ENCODE measurements around the gene SLC6A19. TPM values are rescaled to one million over a fixed set of nuclear protein-coding genes. Genes with fewer than 3 reads are reported as not detected.

SLC6A19 gene
- polyA plus RNA-seq, 1 experiment, result not detected

DNA sequence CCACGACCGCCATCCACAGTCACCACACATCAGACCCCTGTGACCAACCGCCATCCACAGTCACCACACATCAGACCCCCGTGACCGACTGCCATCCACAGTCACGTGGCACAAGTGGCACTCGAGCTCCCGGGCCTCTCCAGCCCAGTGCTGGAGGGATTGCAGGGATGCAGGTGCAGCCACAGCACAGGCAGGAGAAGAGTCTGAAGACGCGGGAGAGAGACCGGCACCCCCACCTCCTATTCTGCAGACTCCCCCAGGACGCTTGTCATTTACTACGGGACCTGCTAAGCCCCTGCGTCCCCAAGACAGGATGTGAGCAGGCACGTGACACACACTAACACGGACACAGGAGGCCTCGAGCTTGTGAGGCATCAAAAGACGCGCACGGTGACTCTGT is 72.3 kb downstream of the SLC6A19 start:
- Histone ChIP-seq H3K27me3 (ENCODE audit: control insufficient read depth, insufficient read depth, low read length) (no peaks in the 10 kb centered on the region), H3K36me3 (ENCODE audit: control insufficient read depth, insufficient read depth, low read length) (no peaks in the 10 kb centered on the region), H3K4me3 (ENCODE audit: low read depth, low read length) (no peak overlapping the region)
- POLR2A ChIA-PET, result no interaction called here
- TF ChIP-seq, protein P1, sequence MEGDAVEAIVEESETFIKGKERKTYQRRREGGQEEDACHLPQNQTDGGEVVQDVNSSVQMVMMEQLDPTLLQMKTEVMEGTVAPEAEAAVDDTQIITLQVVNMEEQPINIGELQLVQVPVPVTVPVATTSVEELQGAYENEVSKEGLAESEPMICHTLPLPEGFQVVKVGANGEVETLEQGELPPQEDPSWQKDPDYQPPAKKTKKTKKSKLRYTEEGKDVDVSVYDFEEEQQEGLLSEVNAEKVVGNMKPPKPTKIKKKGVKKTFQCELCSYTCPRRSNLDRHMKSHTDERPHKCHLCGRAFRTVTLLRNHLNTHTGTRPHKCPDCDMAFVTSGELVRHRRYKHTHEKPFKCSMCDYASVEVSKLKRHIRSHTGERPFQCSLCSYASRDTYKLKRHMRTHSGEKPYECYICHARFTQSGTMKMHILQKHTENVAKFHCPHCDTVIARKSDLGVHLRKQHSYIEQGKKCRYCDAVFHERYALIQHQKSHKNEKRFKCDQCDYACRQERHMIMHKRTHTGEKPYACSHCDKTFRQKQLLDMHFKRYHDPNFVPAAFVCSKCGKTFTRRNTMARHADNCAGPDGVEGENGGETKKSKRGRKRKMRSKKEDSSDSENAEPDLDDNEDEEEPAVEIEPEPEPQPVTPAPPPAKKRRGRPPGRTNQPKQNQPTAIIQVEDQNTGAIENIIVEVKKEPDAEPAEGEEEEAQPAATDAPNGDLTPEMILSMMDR (IDR thresholded peaks at IDR 0.05; ENCODE audit: insufficient read depth, low read depth, low read length), result no peak
- DNase-seq (ENCODE audit: low read depth), result no peak
- CTCF ChIA-PET, result no interaction called here

DNA sequence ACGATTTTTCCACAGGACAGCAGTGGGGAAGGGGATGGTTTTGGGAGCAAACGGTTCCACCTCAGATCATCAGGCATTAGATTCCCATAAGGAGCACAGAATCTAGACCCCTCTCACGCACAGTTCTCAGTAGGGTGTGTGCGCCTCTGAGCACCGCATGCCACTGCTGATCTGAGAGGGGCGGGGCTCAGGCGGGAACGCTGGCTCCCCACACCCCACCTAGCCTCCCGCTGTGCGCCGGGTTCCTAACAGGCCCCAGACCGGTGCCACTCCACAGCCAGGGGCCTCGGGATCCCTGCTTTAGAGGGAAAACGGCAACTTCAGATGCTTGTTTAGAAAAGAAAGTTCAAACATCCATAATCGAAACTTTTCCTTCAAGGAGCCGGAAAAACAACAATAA is 73.1 kb downstream of the SLC6A19 start:
- ChIA-PET POLR2A (no interaction called here), CTCF (no interaction called here)
- no peaks in the 10 kb centered on the region for H3K27me3 ChIP-seq (ENCODE audit: control insufficient read depth, insufficient read depth, low read length)
- H3K36me3 ChIP-seq (ENCODE audit: control insufficient read depth, insufficient read depth, low read length), result no peaks in the 10 kb centered on the region
- no peak for DNase-seq (ENCODE audit: low read depth)
- TF ChIP-seq, protein P1 (IDR thresholded peaks at IDR 0.05; ENCODE audit: insufficient read depth, low read depth, low read length), result no peak
- no peak overlapping the region for H3K4me3 ChIP-seq (ENCODE audit: low read depth, low read length)

Other genes starting within 250 kb of the SLC6A19 start
- gene NKD2, start 192.8 kb upstream of the SLC6A19 start, polyA plus RNA-seq (2011; rRNA removed), result not detected in 2 replicates
- 1.6 and 4.6 TPM in 2 replicates for gene SLC12A7, start 89.5 kb upstream of the SLC6A19 start, polyA plus RNA-seq (2011; rRNA removed)
- not detected in 2 replicates for gene SLC6A18, start 23.8 kb downstream of the SLC6A19 start, polyA plus RNA-seq (2011; rRNA removed)
- gene TERT, start 93.5 kb downstream of the SLC6A19 start, polyA plus RNA-seq (2011; rRNA removed), result not detected in 2 replicates
- 115 and 145 TPM in 2 replicates for gene CLPTM1L, start 143.5 kb downstream of the SLC6A19 start, polyA plus RNA-seq (2011; rRNA removed)
- not detected in 2 replicates for gene SLC6A3, start 243.8 kb downstream of the SLC6A19 start, polyA plus RNA-seq (2011; rRNA removed)

Measured in BJ (cell line).